ENCODE results near the gene EFHC2.

The EFHC2 gene

GRCh38 chrX:44343412-44344141 is at the start of gene EFHC2:
Gene EFHC2, minus strand, starts transcription at chrX:44343672. Its CDS starts 84 bp downstream, at chrX:44343588.
- no peak for DNase-seq

DNA sequence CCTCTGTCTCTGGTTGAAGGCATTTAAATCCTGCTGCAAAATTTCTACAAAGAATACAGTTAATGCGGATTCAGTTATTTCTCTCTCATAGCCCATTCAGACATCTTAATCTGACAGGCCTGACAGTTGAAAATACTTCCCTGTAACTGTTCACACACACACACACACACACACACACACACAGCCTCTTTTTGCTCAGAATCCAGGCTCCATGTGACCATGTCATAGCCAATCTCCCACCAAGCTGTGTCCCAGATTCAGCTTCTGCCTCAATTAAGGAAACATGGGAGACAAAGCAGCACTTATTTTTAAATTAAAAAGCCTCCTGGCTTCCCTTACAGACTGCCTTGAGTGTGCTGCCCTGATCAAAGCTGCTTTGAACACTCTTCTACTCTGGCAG is 49.3 kb upstream of the EFHC2 start:
- no peak for DNase-seq

DNA sequence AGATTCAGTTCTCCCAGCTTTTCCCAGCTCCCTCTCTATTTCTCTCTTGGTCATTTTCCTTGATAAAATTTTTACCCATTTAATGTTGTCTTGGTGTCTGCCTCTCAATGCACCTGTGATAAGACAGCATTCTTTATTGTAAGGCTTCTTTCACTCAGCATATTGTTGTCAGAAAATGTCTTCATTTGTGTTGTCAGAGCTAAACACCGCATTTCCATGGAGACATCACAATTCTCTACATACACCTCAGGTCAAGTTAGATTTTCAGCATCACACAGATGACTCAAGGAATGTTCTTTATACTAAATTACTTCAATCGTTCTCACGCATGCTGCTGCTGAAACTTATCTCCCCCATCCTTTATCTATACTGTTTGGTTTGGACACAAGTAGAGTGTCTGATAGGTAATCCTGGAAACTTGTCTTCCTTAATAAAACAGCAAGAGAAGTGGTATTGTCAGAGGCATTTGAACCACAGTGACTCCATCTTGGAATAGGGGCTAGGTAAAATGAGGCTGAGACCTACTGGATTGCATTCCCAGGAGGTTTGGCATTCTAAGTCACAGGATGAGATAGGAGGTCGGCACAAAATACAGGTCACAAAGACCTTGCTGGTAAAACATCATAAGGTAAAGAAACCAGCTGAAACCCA is 41.3 kb upstream of the EFHC2 start:
- DNase-seq, result no peak

- DNase-seq, result no peak
Observed at GRCh38 chrX:44382871-44383270, 39.4 kb upstream of the EFHC2 start.

- no peak for DNase-seq
Observed at GRCh38 chrX:44352758-44353157, 9.3 kb upstream of the EFHC2 start.

DNA sequence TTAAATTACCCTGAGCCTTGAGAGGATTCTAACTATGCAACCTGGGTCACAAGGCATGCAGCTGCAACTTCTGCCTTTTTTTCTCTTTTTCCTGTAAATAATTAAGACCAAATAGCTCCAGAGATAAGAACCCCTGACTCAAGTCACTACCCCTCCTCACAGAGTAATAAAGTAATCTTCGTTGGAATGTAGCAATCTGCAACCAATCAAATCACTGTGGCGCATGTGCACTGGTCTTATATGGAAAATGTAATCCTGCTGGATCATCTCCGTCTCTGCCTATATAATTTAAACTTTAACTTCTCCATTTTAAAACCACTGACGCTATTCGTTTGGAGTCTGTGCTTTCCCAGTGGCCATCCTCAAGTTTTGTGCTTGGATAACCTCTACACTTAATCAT is 6.1 kb upstream of the EFHC2 start:
- DNase-seq, result no peak

DNA sequence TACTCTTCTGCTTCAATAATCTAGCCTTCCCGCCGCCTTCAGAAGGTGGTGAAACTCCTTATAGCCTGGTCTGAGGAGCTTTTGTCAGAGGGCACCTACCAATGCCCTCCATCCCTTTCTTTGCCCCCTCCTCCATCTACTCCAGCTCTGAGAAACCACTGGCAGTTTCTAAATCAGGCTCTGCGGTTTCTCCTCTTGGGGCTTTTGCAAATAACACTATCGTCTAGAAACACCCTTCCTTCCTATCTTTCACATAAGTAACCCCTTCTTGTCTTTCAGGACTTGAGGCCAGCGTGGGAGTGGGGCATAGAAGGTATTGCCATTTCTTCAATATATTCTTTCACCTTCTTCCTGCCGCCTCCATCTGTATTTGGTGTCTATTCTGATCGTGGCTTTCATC is 1.2 kb upstream of the EFHC2 start:
- DNase-seq, result no peak

- no peak for DNase-seq
Observed at GRCh38 chrX:44344194-44344593, 722 bp upstream of the EFHC2 start.

DNA sequence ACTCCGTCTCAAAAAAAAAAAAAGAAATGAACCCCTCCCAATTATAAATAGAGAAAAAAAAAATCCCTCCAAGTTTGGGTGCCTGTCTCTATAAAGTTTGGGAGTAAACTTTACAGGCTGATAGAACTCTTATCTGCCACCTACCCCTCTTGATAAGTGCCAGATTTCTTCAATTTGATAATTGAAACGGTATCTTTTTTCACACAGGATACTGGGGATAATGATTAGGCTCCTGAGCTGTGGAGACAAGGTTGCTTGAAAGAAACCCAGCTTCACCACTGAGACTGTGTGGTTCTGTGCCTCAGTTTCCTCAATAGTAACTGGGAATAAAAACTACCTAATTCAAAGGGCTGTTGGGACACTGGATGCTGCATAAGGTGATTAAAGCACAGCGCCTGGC is 606 bp downstream of the EFHC2 start:
- DNase-seq, result no peak

- DNase-seq, result no peak
Observed at GRCh38 chrX:44338361-44338760, 5.1 kb downstream of the EFHC2 start.

- DNase-seq, result no peak
Observed at GRCh38 chrX:44332437-44332836, 11.0 kb downstream of the EFHC2 start.

GRCh38 chrX:44330227-44330626 is 13.2 kb downstream of the EFHC2 start:
- DNase-seq, result no peak

DNA sequence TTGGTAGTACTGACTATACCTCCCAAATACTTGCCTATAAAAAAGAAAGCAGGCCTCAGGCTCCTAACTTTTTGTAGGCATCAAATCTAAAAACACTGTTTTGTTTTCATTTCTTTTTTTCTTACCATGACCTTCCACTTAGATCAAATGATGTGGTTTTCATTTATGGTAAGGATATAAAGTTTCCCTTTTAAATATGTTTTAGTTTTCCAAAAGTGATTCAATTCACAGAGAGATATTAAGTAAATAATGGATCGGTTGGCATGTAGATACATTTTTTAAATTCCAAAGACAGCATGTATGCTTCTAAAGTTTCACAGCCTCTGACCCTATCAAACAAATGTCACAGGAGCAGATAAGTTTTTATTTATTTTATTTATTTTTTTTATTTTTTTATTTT is 23.9 kb downstream of the EFHC2 start:
- DNase-seq, result no peak

GRCh38 chrX:44317181-44317580 is 26.3 kb downstream of the EFHC2 start:
- DNase-seq, result no peak

- no peak for DNase-seq
Observed at GRCh38 chrX:44314808-44315207, 28.7 kb downstream of the EFHC2 start.

DNA sequence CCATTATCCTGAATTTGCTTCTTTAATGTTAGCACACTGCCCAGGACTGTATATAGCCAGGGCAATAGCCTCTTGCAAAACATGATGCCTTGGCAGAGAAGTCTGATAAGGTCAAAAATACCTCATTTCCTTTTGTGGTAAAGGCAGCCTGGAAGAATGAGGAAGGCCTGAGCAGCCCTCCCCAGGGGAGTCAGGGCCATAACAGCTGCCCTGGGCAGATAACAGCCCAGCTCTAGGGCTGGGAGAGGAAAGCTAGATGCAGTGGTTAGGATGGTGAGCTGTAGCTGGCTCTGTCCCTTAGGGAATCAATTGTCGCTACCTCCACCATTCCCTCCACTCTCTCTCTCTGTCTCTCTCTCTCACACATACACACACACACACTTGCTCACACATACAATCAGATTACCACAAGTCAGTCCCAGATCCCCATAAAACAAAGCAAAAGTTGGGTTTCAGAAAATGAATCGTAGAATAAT is 29.2 kb downstream of the EFHC2 start:
- DNase-seq, result no peak

DNA sequence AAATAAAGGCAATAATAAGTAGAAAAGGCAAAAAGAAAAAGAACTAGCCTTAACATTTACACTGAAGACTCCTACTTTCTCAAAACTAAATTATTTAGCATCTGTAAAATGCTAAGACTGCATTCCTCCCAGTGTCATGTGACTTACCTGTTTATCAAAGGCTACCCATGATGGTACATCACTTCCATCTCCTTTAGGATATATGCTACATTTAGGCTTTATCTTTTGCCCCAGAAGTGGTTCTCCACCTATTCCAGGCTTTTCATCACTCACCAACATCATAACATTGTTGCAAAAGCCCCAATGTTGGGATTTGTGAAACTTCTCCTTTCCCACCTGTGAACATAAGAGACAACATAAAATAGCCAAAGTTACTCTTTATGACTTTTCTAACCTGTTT is 31.1 kb downstream of the EFHC2 start:
- DNase-seq, result no peak

GRCh38 chrX:44310227-44310626 is 33.2 kb downstream of the EFHC2 start:
- no peak for DNase-seq

DNA sequence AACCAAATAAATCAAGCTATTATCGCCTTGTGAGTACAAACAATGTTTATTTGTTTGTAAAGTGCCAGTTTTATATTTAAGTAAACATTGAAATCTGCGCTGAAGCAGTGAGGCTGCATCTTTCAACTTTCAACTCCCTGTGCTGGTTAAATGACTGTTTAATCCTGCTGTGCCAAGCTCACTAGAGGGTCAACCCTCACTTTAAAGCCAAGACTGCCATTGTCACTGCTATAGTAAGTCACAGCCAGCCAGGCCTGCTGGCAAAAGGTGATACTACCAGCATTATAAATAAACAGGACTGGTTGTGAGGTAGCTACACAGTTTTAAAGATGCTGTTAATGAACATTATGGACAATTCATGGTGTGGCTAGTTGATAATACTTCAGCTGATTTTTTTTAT is 34.6 kb downstream of the EFHC2 start:
- no peak for DNase-seq

GRCh38 chrX:44306356-44306755 is 37.1 kb downstream of the EFHC2 start:
- DNase-seq, result no peak

DNA sequence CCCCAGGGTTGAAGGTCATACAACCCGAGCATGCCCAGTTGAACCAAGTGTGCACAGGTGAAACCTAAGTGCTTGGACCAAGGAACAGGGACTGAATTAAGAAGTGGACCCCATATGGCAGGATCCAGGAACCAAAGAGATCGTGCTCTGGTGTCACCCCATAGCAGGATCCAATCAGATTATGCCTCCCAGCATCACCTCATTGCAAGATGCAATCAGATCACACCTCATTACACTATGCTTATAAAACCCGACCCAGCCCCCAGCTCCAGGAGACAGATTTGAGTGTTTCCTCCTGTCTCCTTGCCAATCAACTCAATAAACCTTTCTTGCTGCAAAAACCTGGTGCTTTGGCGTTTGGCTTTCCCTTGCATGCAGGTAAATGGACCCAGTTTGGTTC is 37.6 kb downstream of the EFHC2 start:
- no peak for DNase-seq

DNA sequence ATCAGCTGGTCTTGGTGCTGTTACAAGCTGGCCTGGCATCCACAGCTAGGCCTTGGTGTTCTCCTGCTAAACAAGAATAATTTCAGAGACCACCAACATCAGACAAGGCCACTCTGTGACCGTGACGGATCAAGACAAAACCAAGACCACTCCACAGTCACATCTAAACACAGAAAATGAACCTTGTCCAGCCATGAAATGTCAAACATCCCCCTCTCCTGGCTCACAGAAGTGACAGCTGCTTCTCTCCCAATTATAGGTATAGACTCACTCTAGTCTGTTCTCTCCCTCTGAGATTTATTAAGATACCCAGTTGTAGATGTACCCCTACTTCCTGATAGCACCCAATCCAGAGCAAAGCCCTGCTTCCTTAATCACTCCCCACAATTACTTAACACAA is 40.4 kb downstream of the EFHC2 start:
- DNase-seq, result no peak

GRCh38 chrX:44299177-44299576 is 44.3 kb downstream of the EFHC2 start:
- no peak for DNase-seq

DNA sequence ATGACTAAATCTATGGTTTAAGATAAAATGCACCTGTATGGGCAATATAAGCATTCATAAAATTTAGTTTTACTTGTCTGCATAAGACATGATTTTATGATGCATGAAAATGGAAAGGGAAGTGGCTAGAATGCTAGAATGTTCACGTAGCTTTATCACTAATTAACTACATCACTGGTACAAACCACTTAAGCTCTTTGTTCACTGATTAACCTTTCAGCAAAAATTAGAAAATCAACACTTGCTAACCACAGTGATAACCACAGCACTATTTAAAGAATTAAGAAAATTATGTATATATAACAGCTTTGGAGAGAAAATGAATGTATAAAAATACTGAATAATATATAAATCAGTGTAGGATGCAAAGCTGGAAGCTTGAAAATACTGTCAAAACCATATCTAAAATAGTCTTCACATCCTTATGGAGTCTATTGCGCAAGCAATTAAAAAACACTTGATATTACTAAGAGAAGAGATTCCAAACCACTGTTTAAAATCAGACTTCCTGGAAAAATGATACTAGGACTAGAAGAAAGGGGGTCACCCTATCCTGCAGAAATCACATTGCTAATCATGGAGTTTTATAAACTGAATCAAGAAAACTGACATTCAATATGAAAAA is 51.9 kb downstream of the EFHC2 start:
- no peak for DNase-seq
